ENCODE results near the gene ZNF275.
"Not testable (repeated sequence)": the region's sequence is repeated elsewhere in the genome, so short reads cannot be mapped to it uniquely, and the experiment has no call there.

Gene ZNF275

DNA sequence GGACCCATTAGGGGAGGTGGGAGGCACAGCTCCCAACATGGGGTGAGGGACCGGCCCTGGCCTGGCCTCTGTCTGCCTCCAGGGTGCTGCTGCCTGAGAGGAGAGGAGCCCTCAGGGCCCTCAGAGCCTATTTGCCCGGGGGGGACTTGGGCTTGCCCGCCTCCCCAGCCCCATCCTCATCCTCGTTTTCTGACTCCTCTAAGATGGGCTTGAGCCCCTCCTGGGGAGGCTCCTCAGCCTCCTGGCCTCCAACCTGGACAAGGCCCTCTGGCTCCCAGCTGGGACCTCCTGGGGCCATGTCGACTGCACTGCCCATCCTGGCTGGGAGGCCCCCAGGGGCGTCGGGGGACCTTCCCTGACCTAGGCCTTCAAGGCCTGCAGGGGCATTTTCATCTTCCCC is 15.1 kb upstream of the ZNF275 start:
- H3K4me3 ChIP-seq (ENCODE audit: low read depth, low read length) = no peak overlapping the region

DNA sequence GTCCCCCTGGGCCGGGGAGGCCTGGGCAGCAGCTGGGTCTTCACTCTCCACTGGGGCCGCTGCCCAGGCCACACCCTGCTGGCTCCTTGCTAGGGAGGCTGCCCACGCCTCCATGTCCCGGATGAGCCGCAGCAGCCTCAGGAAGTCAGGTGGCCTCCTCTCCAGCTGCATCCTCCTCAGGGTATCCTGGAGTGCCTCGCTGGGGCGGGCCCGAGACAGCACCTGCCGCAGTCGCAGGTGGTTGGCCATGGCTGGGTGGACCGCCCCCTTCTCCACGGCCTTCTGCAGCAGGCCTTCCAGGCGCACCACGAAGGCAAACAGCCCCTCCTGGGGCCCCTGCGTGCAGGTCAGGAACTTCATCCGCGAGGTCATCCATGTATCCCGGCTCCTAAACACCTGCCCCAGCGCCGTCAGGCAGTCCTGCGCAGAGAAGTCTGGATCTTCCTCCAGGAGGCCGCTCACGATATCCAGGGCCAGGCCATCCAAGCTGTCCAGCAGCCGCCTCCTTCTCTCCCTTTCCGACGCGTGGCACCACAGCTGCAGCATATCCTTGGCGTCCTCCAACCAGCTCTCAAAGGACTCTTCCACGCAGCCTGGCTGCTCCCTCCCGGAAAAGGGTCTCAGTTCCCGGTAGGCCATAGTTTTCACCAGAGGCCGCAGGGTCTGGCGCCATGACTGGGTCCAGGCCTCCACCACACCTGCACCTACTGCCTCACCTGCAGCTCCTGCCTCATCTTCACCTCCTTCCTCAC is 14.5 kb upstream of the ZNF275 start:
- no peak overlapping the region for H3K4me3 ChIP-seq (ENCODE audit: low read depth, low read length)

DNA sequence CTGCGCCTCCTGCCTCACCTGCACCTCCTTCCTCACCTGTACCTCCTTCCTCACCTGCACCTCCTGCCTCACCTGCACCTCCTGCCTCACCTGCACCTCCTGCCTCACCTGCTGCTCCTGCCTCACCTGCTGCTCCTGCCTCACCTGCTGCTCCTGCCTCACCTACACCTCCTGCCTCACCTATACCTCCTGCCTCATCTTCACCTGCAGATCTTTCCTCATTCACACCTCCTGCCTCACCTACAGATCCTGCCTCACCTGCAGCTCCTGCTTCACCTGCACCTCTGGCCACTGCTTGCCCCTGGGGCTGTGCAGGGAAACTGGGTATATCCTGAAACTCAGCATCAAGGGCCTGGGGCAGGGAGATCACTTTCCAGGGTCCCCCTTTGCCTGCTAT is 13.9 kb upstream of the ZNF275 start:
- not testable (repeated sequence) for H3K4me3 ChIP-seq (ENCODE audit: low read depth, low read length)

DNA sequence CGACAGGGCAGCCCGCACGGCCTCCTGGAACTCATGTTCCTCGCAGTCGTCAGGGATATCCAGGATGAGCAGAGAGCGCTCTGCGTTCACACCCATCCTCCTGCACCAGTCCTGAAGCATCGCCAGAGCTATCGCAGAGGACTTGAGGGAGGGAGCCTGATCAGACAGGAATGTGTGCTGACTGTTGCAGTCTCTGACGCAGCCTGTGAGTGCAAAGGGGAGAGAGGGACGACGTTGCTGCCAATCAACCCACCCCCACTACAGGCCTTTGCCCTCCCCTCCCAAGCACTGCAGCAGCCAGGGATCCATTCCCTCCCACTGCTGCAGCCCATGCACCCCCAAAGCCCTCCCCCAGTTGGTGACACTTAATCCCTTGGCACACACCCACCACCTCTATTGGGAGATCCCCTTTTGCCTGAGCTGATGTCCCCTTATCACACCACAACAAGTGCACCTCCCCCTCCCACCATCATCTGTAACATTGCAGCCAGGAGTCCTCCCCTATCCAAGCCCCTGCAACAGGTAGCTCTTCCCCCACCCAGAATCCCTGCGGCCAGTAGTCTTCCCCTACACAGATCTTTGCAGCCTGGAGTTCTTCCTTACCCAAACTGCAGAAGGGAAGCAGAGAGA is 13.3 kb upstream of the ZNF275 start:
- no peak overlapping the region for H3K4me3 ChIP-seq (ENCODE audit: low read depth, low read length)

DNA sequence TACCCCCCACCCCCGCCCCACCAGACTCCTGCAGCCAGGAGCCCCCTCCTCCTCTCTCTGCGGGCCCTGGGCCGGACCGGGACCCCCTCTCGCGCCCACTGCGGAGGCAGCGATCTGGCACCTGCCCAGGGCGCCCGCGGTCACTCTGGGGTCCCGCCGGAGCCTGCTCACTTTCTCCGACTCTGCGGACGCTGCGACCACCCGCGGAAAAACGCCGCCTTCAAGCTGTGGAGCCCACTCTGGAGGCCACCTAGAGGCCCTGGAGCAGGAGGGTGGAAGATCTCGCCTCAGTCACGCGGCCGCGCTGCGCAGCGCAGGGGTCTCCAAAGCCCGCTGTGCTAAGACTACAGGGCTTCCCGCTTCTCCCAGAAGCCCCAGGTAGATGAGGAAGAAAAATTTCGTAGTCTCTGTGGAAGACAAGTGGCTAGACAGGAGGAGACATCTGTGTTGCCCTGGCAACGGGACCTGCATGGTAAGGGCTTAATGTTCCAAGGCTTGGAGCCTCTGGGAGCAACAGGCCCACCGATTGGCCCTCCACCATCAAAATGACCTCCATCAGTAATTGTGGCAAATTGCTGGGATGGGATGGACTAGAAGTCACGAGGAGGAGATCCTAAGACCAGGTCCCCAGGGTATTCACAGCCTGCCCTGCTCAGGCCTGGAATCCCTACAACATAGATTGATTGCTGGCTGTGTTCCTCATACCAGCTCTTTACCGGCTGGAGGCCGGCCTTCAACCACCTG is 12.4 kb upstream of the ZNF275 start, which contains the start of gene PNMA6F:
PNMA6F (minus strand) TSS at position 387 of the 744 bp plus-strand sequence. CDS start 1,093 bp downstream, outside the sequence.
- peak within 1 kb of the TSS; percentile 13 for H3K4me3 ChIP-seq (ENCODE audit: low read depth, low read length)

DNA sequence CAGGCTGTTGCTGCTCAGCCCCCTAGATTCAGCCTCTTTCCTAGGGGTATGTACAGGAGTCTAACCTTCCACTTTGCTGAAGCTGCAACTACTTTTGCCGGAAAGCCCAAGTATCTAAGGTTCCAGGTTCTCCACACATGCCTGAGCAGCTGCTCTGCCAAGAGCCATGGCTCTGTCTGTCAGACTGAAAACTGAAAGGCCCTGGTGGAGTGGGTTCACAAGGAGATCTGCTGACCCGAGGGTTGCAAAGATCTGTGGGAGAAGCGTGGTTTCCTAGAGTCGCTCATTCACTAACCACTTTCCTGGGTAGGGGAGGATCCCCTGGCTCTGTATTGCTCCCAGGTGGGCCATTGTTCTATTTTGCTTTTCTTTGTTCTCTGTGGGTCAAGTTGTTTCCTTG is 6.4 kb upstream of the ZNF275 start:
- no peak overlapping the region for H3K4me3 ChIP-seq (ENCODE audit: low read depth, low read length)

DNA sequence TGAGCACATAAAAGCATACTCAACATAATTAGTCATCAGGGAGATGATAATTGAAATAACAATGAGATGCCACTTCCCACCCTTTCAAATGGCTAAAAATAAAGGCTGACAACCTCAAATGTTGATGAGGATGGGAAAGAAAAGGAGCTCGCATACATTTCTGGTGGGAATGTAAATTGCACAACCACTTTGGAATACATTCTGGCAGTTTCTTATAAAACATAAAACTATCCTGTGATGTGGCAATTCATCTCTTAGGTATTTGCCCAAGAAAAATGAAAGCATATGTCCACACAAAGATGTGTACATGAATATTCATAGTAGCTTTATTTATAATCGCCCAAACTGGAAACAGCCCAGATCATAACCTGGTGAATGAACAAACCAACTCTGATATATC is 687 bp upstream of the ZNF275 start:
- H3K4me3 ChIP-seq (ENCODE audit: low read depth, low read length) = peak overlapping the region; percentile 51

DNA sequence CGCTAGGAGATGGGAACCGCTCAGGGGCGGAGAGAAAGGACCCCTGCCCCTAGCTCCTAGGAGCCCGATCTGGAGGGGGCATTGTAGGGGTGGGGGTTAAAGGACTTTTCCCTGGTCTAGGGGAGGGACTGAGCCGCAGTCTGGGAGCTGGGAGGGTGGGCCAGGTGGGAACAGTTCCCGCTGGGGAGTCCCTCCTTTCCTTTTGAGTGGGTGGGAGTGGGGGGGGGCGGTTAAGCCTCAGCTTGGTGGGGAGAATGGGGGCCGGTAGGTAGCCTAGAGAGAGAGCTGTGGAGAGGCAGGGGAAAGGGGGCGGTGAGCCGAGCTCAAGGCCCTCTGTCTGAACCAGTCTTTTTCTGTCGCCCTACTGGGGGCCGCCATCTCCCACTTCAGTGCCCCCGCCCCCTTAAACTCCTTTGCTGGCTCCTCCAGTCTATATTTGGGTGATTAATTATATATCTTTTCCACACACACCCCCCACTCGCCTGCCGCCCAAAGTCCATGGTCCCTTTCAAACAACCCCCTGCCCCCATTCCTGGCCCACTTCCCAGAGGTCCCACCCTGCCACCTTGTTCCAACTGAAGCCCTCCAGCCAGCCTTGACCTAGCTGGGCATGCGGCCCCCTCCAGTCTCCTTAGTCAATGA is 822 bp downstream of the ZNF275 start:
- H3K4me3 ChIP-seq (ENCODE audit: low read depth, low read length) = peak overlapping the region; percentile 69

DNA sequence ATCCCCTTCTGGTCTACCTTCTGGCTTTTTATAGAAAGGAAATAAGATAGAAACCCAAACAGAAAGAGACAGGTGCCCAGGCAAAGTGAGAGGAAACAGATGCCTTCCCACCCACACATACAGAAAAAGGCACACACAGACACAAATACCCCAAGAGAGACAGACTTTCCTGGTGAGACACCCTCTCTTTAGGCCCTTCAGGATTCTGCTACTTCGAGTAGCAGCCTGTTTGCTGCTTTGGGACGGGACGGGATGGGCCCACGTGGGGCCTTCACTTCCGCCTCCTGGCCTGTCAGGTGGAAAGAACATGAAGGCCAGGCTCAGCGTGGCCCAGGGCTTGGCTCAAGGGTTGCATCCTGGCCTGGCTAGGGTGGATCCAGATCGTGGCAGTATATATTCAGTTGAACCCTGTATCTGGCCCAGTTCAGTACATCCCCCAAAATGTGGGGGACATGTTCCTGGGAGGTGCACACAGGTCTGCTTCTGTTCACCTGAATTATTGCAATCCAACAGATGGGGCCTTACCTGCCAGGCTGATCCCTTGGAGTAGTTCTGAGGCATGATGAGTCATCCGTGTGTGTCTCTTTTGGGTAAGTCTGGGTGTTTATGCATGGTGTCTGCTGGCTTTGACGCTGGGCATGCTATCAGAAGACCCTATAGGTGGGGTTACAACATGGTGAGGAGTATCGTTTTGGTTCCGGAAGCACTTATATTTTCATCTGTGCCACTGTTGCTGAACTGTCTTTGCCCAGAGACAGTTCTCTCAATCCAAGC is 2.4 kb downstream of the ZNF275 start:
- no peak overlapping the region for H3K4me3 ChIP-seq (ENCODE audit: low read depth, low read length)

DNA sequence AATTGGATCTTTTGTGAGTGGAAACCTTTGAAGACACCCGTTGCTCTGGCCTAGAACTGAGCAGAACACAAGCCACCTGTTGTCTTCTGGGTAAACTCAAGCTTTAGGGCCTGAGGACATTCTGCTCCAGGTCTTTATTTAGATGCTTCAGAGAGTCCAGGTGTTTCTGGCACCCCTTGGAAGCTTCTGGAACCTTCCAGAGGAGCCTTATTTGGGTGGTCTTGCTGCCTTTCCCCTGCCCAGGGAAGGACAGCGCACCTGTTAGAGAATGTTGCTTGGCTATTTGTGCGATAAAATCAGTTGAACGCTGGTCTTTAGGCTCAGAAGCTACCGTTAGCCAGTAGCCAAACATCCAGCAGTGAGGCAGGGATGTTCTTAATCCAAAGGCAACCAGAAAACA is 3.0 kb downstream of the ZNF275 start:
- H3K4me3 ChIP-seq (ENCODE audit: low read depth, low read length) = no peak overlapping the region

DNA sequence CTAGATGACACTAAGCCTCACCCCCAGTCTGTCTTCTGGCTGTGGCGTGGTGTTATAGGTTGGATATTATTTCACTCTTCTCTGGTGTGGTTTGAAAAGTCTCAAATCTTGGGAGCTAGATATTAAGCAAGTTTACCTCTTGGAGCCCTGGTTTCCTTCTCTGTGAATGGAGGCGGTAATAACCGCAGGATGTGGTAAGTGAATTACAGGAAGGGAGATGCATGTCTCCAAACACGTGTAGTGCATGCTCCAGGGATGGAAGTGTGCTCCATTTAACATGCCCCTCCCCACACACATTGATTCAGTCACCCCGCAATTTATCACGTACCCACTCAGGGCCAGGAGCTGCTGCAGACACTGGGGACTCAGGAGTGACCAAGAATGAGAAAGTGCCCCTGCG is 4.9 kb downstream of the ZNF275 start:
- no peak overlapping the region for H3K4me3 ChIP-seq (ENCODE audit: low read depth, low read length)

DNA sequence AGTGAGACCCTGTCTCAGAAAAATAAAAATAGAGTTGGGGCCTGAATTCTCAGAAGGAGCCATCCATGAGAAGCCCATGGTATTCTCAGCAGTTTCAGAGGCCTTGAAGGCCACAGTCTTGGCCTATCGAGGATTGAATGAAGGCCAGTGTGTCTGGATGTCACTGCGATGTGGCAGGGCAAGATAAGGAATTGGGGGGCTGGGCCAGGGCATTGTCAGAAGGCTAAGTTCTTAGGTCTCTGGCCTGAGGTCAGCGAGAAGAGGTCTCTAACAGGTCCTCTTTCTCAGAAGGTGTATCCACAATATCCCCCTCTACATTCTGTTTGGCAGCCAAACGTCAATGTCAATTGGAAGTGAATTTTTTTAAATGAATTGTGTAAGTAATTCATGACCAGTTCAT is 5.7 kb downstream of the ZNF275 start:
- H3K4me3 ChIP-seq (ENCODE audit: low read depth, low read length) = no peak overlapping the region

DNA sequence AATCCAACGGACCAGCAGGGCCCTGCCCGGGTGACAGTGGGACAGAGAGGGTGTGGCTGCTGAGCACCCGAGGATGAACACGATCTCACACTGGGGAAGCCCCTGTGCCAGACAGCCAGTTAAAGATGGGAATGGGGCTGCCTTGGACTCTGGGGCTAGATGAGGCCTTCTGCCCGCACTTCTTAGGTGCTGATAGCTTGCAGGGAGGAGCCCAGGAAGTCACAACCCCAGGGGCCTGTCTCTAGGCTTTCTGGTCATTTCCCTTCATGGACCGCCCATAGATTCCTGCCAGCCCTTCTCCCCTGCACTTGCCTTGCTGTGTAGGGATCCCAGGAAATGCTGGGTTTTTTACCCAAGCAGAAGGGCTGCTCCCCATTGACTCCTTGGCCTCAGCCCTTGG is 6.2 kb downstream of the ZNF275 start:
- no peak overlapping the region for H3K4me3 ChIP-seq (ENCODE audit: low read depth, low read length)

DNA sequence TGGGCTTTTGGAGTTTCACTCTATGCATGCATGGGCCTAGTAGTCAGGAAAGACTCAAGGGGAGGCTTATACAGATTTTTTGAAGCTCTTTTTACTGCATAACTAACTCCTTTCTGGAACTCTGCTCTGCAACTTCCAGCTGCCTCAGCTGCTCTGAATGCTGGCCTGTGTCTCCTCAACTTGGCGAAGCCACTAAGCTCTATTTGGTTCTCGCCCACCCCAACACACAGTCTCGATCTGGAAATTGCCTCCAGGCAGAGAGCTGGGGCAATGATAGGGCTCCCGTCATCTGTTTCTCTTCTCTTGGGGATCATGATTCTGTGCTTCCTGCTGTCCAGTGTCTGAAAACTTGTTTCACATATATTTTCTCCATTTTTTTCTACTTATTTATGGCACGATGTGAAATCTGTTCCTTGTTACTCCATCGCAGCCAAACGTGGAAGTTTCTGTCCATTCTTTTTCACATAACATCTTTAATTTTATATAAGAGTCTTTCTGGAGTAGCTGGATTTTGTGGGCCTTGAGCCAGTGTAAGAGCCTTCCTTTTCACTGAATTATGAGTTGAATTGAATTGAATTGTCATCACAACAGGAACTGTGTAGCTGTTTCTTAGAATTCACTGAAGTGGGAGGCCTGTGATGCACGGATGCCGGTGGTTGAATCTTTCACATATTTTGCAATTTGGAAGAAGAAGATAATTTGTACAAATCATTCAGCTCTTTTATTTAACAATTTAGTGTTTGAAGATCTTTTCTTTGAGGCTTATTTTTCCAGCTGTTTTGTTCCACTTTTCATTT is 9.0 kb downstream of the ZNF275 start:
- H3K4me3 ChIP-seq (ENCODE audit: low read depth, low read length) = no peak overlapping the region

DNA sequence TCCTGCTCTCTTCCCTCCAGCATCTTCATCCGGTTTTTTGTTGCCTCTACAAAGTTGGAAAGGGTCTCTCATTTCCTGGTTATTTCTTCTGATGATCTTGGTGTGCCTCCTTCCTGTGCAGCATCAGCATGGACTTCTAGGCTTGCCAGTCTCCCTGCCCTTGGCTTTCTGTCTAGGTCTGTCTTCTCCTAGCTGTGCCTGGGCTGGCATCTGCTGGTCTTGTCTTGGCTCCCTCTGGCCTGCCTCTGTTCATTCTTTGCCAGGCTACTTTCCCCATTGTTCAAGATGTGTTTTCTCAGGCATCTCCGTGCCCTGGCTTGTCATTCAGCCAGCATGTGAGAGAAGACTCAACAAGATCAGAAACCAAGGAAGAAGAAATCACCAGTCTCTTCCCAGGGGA is 9.7 kb downstream of the ZNF275 start:
- H3K4me3 ChIP-seq (ENCODE audit: low read depth, low read length) = no peak overlapping the region

DNA sequence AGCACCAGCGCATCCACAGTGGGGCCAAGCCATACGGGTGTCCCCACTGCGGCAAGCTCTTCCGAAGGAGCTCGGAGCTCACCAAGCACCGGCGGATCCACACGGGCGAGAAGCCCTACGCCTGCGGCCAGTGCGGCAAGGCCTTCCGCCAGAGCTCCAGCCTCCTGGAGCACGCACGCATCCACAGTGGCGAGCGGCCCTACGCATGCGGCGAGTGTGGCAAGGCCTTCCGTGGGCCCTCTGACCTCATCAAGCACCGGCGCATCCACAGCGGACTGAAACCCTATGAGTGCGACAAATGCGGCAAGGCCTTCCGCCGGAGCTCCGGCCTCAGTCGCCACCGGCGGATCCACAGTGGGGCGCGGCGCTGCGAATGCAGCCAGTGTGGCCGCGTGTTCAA is 13.6 kb downstream of the ZNF275 start:
- H3K4me3 ChIP-seq (ENCODE audit: low read depth, low read length) = no peak overlapping the region

DNA sequence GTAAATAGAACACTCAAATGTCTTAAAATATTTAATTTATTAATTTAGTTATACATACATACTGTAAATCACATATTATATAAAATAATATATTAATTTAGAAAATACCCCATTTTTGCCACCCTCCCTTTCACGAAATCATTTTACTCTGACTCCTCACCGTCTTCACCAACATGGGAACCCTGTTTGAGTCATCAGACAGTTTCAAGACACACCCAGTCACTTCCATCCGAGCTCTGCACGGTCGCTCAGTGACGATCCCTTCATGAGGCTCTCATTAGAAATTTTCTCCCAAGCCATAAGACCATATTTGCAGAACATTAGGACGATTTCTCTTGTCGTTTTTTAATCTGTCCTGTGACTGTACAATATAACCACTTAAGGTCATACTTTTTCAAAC is 14.5 kb downstream of the ZNF275 start:
- no peak overlapping the region for H3K4me3 ChIP-seq (ENCODE audit: low read depth, low read length)

DNA sequence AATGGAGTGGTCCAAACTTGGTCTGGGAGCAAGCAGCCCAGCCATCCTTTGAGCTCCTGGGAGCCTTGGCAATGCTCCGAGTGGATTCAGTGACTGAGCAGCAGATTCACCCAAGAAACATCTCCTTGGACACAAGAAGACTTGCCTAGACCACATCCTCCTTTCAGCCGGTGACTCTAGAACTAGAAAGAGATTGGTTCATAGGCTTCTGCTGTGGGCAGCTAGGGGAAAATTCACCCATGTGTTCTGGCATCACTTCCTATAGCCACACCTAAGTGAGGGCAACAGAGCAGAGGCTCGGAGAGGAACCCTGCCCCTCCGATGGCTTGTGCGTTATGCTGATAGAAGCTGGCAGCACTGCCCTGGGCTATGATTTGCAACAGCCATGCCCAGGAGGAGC is 16.0 kb downstream of the ZNF275 start:
- H3K4me3 ChIP-seq (ENCODE audit: low read depth, low read length) = no peak overlapping the region

DNA sequence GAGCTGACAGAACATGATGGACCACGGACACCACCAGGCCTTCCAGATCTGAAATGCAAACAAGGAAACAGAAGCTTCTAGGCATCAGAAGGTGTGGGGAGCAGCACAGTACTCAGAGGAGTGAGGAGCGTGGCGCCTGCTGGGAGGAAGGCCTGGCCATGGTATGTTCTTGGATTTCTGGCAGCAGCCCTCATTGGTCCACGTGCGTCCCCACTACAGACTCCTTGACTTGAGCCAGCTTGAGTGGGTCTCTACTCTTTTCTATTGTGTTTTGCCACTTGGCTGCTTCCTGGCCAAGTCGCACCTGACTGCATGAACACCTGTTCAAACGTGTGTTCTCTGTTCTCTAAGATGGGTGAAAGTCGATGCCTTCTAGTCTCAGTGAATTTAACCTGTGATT is 18.0 kb downstream of the ZNF275 start:
- H3K4me3 ChIP-seq (ENCODE audit: low read depth, low read length) = no peak overlapping the region

DNA sequence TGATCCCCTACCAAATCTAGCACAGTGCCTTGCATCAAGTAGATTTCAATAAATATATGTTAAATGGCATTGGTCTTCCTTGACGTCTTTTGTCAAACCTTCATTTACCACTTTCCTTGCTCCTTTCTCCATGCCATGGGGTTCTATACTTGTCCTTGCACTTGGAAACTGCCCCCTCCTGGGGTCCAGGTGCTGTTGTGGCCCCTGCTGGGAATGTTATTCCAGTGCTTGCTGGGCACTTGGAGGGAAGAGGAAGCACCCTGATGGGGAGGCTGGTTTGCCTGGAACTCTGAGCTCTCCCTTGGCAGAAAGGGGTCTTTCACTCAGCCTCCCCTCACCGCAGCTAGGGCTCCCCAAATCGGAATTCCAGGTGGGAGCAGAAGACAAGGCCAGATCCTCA is 18.9 kb downstream of the ZNF275 start:
- no peak overlapping the region for H3K4me3 ChIP-seq (ENCODE audit: low read depth, low read length)
